Upper lobe of left lung (tissue), 4 donors: ENCODE data around the gene PCGF3.

ENCODE experiments used
- POLR2A ChIP-seq, 4 donors: fragments of 450-650 bp; IDR thresholded peaks; one replicate each; pipeline ENCODE4 v1.5.1; 2016 to 2017; ENCODE audit warnings: antibody characterized with exemption in 4 of 4, mild to moderate bottlenecking in 2 of 4
- TF ChIP-seq, protein P1 (sequence below), 6 experiments: fragments of 450-650 bp in 4 of 6; fragments of 200-600 bp in 2 of 6; sonication (generic) in 2 of 6; IDR thresholded peaks; one replicate each; pipeline ENCODE4 v1.5.1; 2016 to 2019; ENCODE audit warnings: antibody characterized with exemption in 6 of 6

DNA sequence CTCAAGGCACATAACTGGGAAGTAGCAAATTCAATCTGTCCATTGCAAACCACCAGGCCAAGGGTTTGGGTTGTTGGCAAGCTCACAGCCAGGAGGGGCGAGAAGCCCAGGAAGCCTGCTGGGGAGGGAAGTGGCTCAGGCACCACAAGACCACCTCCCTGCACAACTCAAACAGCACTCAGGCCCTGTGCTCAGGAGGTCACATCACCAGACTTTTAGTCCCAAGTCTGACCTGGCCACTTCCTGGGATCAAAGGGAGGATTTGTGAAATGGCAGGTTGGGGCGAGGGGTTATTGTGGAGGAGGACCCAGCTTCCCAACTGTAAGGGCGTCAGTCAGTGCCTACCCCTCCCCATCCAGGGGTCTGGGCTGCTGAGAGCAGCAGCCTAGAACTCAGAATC, 33.9 kb upstream of the PCGF3 start:
- no peak for TF ChIP-seq POLR2A (IDR thresholded peaks at IDR 0.05)
- TF ChIP-seq, protein P1, sequence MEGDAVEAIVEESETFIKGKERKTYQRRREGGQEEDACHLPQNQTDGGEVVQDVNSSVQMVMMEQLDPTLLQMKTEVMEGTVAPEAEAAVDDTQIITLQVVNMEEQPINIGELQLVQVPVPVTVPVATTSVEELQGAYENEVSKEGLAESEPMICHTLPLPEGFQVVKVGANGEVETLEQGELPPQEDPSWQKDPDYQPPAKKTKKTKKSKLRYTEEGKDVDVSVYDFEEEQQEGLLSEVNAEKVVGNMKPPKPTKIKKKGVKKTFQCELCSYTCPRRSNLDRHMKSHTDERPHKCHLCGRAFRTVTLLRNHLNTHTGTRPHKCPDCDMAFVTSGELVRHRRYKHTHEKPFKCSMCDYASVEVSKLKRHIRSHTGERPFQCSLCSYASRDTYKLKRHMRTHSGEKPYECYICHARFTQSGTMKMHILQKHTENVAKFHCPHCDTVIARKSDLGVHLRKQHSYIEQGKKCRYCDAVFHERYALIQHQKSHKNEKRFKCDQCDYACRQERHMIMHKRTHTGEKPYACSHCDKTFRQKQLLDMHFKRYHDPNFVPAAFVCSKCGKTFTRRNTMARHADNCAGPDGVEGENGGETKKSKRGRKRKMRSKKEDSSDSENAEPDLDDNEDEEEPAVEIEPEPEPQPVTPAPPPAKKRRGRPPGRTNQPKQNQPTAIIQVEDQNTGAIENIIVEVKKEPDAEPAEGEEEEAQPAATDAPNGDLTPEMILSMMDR (IDR thresholded peaks at IDR 0.05), result no peak
